ENCODE measurements around the gene CAB39L. TPM values are rescaled to one million over a fixed set of nuclear protein-coding genes. Genes with fewer than 3 reads are reported as not detected.

The CAB39L gene
- total RNA-seq, 1 donor from 2014 or later: 13.2 TPM

GRCh38 chr13:49340161-49340560 is 103.7 kb downstream of the CAB39L start:
- H3K27me3 Mint-ChIP-seq (ENCODE audit: low read depth, unreplicated experiment): no peaks in the 10 kb centered on the region
- Histone ChIP-seq H3K79me2 (ENCODE audit: insufficient read depth, low read length) (no peaks in the 10 kb centered on the region), H3K9ac (ENCODE audit: low read length) (no peak overlapping the region), H3K36me3 (ENCODE audit: insufficient read depth, low read length) (no peaks in the 10 kb centered on the region), H2AFZ (ENCODE audit: low read depth, low read length) (no peak overlapping the region), H3K27me3 (ENCODE audit: insufficient read depth, low read length) (no peaks in the 10 kb centered on the region), H3K4me3 (ENCODE audit: insufficient read depth, low read depth, low read length) (no peak overlapping the region), H3K27ac (ENCODE audit: low read depth, low read length) (no peak overlapping the region), H3K4me1 (ENCODE audit: insufficient read depth, low read length) (no peaks in the 10 kb centered on the region), H3K9me3 (ENCODE audit: insufficient read depth, low read depth, low read length) (no peaks in the 10 kb centered on the region), H3K4me2 (ENCODE audit: low read length) (no peak overlapping the region), H4K20me1 (ENCODE audit: insufficient read depth, low read length) (no peaks in the 10 kb centered on the region)
- no peak overlapping the region for H3K4me3 Mint-ChIP-seq (ENCODE audit: unreplicated experiment)
- no peak for FAIRE-seq
- peaks cover 2% of the 10 kb centered on the region for H3K36me3 Mint-ChIP-seq (ENCODE audit: low read depth, unreplicated experiment)
- peaks cover 2% of the 10 kb centered on the region for H3K4me1 Mint-ChIP-seq (ENCODE audit: low read depth, unreplicated experiment)
- no peak overlapping the region for H3K27ac Mint-ChIP-seq (ENCODE audit: unreplicated experiment)
- H3K9me3 Mint-ChIP-seq (ENCODE audit: unreplicated experiment): no peaks in the 10 kb centered on the region
- no peak for DNase-seq (ENCODE audit: low read depth)
- TF ChIP-seq EZH2 (IDR thresholded peaks at IDR 0.05; ENCODE audit: insufficient read depth, low read length) (no peak), CTCF (IDR thresholded peaks at IDR 0.05; ENCODE audit: insufficient read depth, low read depth, low read length) (no peak)

- H3K4me3 Mint-ChIP-seq (ENCODE audit: unreplicated experiment): no peak overlapping the region
- no peaks in the 10 kb centered on the region for H4K20me1 ChIP-seq (ENCODE audit: insufficient read depth, low read length)
- H3K79me2 ChIP-seq (ENCODE audit: insufficient read depth, low read length): no peaks in the 10 kb centered on the region
- no peaks in the 10 kb centered on the region for H3K4me1 Mint-ChIP-seq (ENCODE audit: low read depth, unreplicated experiment)
- H3K27ac ChIP-seq (ENCODE audit: low read depth, low read length): no peak overlapping the region
- no peaks in the 10 kb centered on the region for H3K36me3 ChIP-seq (ENCODE audit: insufficient read depth, low read length)
- no peaks in the 10 kb centered on the region for H3K9me3 ChIP-seq (ENCODE audit: insufficient read depth, low read depth, low read length)
- H3K36me3 Mint-ChIP-seq (ENCODE audit: low read depth, unreplicated experiment): peaks cover 5% of the 10 kb centered on the region
- H3K4me1 ChIP-seq (ENCODE audit: insufficient read depth, low read length): no peaks in the 10 kb centered on the region
- no peak for TF ChIP-seq EZH2 (IDR thresholded peaks at IDR 0.05; ENCODE audit: insufficient read depth, low read length)
- no peak for TF ChIP-seq CTCF (IDR thresholded peaks at IDR 0.05; ENCODE audit: insufficient read depth, low read depth, low read length)
- no peak overlapping the region for H3K4me3 ChIP-seq (ENCODE audit: insufficient read depth, low read depth, low read length)
- H3K9me3 Mint-ChIP-seq (ENCODE audit: unreplicated experiment): no peaks in the 10 kb centered on the region
- no peaks in the 10 kb centered on the region for H3K27me3 ChIP-seq (ENCODE audit: insufficient read depth, low read length)
- H3K9ac ChIP-seq (ENCODE audit: low read length): no peak overlapping the region
- no peak for FAIRE-seq
- no peaks in the 10 kb centered on the region for H3K27me3 Mint-ChIP-seq (ENCODE audit: low read depth, unreplicated experiment)
- H3K4me2 ChIP-seq (ENCODE audit: low read length): no peak overlapping the region
- no peak overlapping the region for H3K27ac Mint-ChIP-seq (ENCODE audit: unreplicated experiment)
- DNase-seq (ENCODE audit: low read depth): no peak
- H2AFZ ChIP-seq (ENCODE audit: low read depth, low read length): no peak overlapping the region
Observed at GRCh38 chr13:49336655-49337054, 107.2 kb downstream of the CAB39L start.

GRCh38 chr13:49330546-49330864 is 113.4 kb downstream of the CAB39L start:
- no peaks in the 10 kb centered on the region for H3K9me3 Mint-ChIP-seq (ENCODE audit: unreplicated experiment)
- no peak for FAIRE-seq
- TF ChIP-seq CTCF (IDR thresholded peaks at IDR 0.05; ENCODE audit: insufficient read depth, low read depth, low read length): no peak

More at GRCh38 chr13:49330546-49330864, 113.4 kb downstream of the CAB39L start:
- no peaks in the 10 kb centered on the region for H3K27me3 ChIP-seq (ENCODE audit: insufficient read depth, low read length)
- Mint-ChIP-seq H3K4me1 (ENCODE audit: low read depth, unreplicated experiment) (peaks cover 2% of the 10 kb centered on the region), H3K36me3 (ENCODE audit: low read depth, unreplicated experiment) (peaks cover 7% of the 10 kb centered on the region), H3K27ac (ENCODE audit: unreplicated experiment) (no peak overlapping the region), H3K27me3 (ENCODE audit: low read depth, unreplicated experiment) (no peaks in the 10 kb centered on the region), H3K4me3 (ENCODE audit: unreplicated experiment) (no peak overlapping the region)
- H3K9me3 ChIP-seq (ENCODE audit: insufficient read depth, low read depth, low read length): no peaks in the 10 kb centered on the region
- H3K4me3 ChIP-seq (ENCODE audit: insufficient read depth, low read depth, low read length): no peak overlapping the region
- H3K9ac ChIP-seq (ENCODE audit: low read length): no peak overlapping the region
- H3K4me1 ChIP-seq (ENCODE audit: insufficient read depth, low read length): no peaks in the 10 kb centered on the region
- no peak overlapping the region for H3K4me2 ChIP-seq (ENCODE audit: low read length)
- no peak overlapping the region for H2AFZ ChIP-seq (ENCODE audit: low read depth, low read length)
- H3K27ac ChIP-seq (ENCODE audit: low read depth, low read length): no peak overlapping the region
- no peaks in the 10 kb centered on the region for H3K79me2 ChIP-seq (ENCODE audit: insufficient read depth, low read length)
- no peaks in the 10 kb centered on the region for H3K36me3 ChIP-seq (ENCODE audit: insufficient read depth, low read length)
- no peaks in the 10 kb centered on the region for H4K20me1 ChIP-seq (ENCODE audit: insufficient read depth, low read length)
- DNase-seq (ENCODE audit: low read depth): no peak

Data from astrocyte (in vitro differentiated cells and primary cell).